Renal pelvis (tissue), 4 donors: ENCODE results near the gene BOLL. TPM values are rescaled to one million over a fixed set of nuclear protein-coding genes. Genes with fewer than 3 reads are reported as not detected.
"Not testable (repeated sequence)": the region's sequence is repeated elsewhere in the genome, so short reads cannot be mapped to it uniquely, and the experiment has no call there.

Source experiments
- DNase-seq: peaks from one replicate; pipeline ENCODE4 v3.0.0-alpha.2; 2013
- polyA plus RNA-seq, 3 donors: library from polyadenylated mRNA; unstranded; fragments of 120-200 nt; gene quantifications; one replicate each; pipeline ENCODE4 v1.2.1, GENCODE V29; 2013; ENCODE audit not compliant: insufficient read length in 3 of 3

Gene BOLL
- polyA plus RNA-seq, 3 donors: not detected

GRCh38 chr2:197799068-197799467 is 13.9 kb upstream of the BOLL start:
- no peak for DNase-seq

GRCh38 chr2:197798187-197798586 is 13.1 kb upstream of the BOLL start:
- no peak for DNase-seq

- no peak for DNase-seq
Observed at GRCh38 chr2:197795277-197795676, 10.2 kb upstream of the BOLL start.

- DNase-seq: no peak
Observed at GRCh38 chr2:197793456-197793855, 8.3 kb upstream of the BOLL start.

- peak; percentile 29 for DNase-seq
Observed at GRCh38 chr2:197786010-197786877, 1.1 kb upstream of the BOLL start.

- no peak for DNase-seq
Observed at GRCh38 chr2:197782126-197782525, 3.0 kb downstream of the BOLL start.

GRCh38 chr2:197779261-197779660 is 5.9 kb downstream of the BOLL start:
- no peak for DNase-seq

- peak; percentile 29 for DNase-seq
Observed at GRCh38 chr2:197777823-197778407, 7.2 kb downstream of the BOLL start.

GRCh38 chr2:197760293-197760657 is 24.8 kb downstream of the BOLL start:
- DNase-seq: no peak

- DNase-seq: no peak
Observed at GRCh38 chr2:197759625-197760292, 25.4 kb downstream of the BOLL start.

GRCh38 chr2:197759013-197759412 is 26.1 kb downstream of the BOLL start:
- DNase-seq: no peak

GRCh38 chr2:197740200-197740599 is 44.9 kb downstream of the BOLL start:
- DNase-seq: no peak

- DNase-seq: not testable (repeated sequence)
Observed at GRCh38 chr2:197728555-197729544, 56.3 kb downstream of the BOLL start.

- no peak for DNase-seq
Observed at GRCh38 chr2:197727011-197727410, 58.1 kb downstream of the BOLL start.

- DNase-seq: no peak
Observed at GRCh38 chr2:197717863-197718262, 67.3 kb downstream of the BOLL start.

- no peak for DNase-seq
Observed at GRCh38 chr2:197713271-197713670, 71.8 kb downstream of the BOLL start.

- no peak for DNase-seq
Observed at GRCh38 chr2:197711578-197711977, 73.5 kb downstream of the BOLL start.

GRCh38 chr2:197710424-197711042 is 74.6 kb downstream of the BOLL start:
- no peak for DNase-seq

- DNase-seq: not testable (repeated sequence)
Observed at GRCh38 chr2:197709140-197709539, 76.0 kb downstream of the BOLL start.

GRCh38 chr2:197708331-197708730 is 76.8 kb downstream of the BOLL start:
- no peak for DNase-seq
